GM18520 (cell line): Measurements from ENCODE around the gene IRF3.

Experiments used
- ATAC-seq: cut with Tn5 transposase; IDR thresholded peaks from one replicate; pipeline ENCODE4 v1.9.1; 2021; ENCODE audit not compliant: unreplicated experiment

Gene IRF3, protein sequence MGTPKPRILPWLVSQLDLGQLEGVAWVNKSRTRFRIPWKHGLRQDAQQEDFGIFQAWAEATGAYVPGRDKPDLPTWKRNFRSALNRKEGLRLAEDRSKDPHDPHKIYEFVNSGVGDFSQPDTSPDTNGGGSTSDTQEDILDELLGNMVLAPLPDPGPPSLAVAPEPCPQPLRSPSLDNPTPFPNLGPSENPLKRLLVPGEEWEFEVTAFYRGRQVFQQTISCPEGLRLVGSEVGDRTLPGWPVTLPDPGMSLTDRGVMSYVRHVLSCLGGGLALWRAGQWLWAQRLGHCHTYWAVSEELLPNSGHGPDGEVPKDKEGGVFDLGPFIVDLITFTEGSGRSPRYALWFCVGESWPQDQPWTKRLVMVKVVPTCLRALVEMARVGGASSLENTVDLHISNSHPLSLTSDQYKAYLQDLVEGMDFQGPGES

DNA sequence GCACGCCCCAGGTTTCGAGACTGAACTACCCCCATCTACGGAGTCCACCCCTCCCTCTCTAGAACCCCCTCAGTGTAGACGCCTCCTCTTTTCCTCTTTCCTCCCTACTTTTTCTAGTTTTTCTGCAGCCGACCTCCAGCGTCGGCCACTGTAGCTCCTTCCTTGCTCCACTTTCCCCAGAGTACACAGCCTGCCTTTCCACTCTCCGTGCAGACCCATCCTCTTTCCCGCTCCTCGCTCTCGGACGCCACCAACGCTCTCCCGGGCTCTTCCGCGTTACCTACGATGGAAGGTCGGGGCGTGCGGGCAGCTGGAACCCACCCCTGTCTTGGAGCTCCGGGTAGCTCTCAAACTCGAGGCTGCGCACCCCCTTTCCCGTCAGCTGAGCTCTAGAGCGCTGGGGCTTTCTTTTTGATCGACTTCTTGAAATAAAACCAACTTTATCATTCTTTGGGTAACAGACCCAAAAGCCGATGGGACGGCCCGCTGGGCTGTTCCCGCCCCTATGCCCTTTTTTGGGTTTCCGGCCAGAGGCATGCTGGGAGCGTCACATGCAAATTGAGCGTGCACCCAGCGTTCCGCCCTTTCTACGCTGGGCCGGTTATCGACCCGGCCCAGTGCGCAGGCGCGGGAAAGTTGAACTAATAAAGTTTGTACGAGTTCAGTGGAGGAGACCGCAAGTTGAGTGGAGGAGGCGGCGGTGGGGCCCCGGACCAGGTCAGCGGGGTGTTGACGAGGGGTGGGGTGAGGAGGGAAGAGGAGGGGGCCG is at the start of gene IRF3, which contains the start of gene BCL2L12:
Gene IRF3 (minus strand): TSS at position 507 of the 769 bp plus-strand sequence. CDS start 1,019 bp downstream, outside the sequence.
Gene BCL2L12 (plus strand): TSS at position 583 of the 769 bp plus-strand sequence. CDS start 760 bp downstream, outside the sequence.
- peak; percentile 85 for ATAC-seq

- no peak for ATAC-seq
Observed at GRCh38 chr19:49713236-49713845, 47.7 kb upstream of the IRF3 start.

GRCh38 chr19:49712397-49712859 is 46.8 kb upstream of the IRF3 start:
- no peak for ATAC-seq

- no peak for ATAC-seq
Observed at GRCh38 chr19:49710372-49710951, 44.8 kb upstream of the IRF3 start.

DNA sequence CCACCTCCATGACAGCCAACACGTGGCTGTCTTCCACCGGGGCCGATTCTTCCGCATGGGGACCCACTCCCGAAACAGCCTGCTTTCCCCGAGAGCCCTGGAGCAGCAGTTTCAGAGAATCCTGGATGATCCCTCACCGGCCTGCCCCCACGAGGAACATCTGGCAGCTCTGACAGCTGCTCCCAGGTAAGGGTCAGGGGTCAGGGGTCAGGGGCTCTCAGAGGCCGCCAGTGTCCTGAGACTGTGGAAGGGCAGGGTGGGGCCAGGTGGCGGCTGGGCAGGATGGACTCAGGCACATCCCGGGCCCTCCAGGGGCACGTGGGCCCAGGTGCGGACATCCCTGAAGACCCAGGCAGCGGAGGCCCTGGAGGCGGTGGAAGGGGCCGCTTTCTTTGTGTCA is 40.3 kb upstream of the IRF3 start:
- no peak for ATAC-seq

GRCh38 chr19:49704888-49705642 is 39.4 kb upstream of the IRF3 start:
- no peak for ATAC-seq

DNA sequence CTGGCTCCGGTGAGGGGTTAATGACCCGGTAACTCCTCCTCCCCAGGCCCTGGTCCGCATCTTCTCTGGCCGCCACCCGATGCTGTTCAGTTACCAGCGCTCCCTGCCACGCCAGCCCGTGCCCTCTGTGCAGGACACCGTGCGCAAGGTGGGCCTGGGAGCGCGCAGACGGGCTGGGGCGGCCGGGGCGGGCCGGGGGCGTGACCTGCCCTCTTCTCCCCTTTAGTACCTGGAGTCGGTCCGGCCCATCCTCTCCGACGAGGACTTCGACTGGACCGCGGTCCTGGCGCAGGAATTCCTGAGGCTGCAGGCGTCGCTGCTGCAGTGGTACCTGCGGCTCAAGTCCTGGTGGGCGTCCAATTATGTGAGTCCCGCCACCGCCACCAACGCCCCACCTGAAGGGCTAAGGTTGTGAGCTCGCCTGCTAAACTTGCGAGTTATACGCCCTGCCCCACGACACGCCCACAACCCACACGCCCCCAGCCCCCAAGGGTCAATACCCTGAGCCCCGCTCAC is 35.7 kb upstream of the IRF3 start:
- no peak for ATAC-seq

DNA sequence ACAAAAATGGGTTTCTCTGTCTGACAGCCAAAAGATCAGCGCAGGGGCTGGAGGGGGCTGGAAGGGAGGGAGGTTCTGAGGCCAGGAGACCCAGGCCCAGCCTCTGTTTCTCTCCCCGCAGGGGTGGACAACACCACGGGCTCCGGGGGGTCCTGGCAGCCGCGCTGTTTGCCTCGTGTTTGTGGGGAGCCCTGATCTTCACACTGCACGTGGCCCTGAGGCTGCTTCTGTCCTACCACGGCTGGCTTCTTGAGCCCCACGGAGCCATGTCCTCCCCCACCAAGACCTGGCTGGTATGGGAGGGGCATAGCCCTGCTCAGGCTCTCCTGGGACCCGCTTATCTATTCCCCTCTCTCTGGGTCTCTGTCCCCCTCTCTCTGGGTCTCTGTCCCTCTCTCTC is 34.9 kb upstream of the IRF3 start:
- no peak for ATAC-seq

DNA sequence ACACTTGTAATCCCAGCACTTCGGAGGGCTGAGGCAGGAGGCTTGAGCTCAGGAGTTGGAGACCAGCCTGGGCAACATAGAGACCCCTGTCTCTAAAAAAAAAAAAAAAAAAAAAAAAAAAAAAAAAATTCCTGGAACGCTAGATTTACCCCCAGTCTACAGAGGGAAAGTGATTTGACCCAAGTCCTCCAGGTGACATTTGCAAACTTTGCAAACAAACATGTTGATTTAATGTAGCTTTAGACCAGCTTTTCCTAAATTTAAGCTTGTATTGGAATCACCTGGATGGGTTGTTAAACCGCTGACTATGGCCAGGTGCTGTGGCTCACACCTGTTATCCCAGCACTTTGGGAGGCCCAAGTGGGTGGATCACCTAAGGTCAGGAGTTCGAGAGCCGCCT is 33.7 kb upstream of the IRF3 start:
- ATAC-seq = no peak

DNA sequence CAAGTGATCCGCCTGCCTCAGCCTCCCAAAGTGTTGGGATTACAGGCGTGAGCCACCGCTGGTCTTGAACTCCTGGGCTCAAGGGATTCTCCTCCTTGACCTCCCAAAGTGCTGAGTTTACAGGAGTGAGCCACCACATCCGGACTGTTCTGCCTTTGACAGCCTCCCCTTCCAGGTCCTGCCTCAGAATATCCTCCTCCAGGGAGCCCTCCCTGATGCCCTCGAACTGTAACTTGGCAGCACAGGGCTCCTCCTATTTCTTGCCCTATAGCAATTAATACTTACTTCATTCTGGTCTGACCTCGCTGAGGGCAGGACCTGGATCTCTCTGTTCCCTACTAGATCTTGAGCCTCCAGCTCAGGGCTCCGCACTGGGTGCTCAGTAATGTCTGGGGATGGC is 31.2 kb upstream of the IRF3 start:
- ATAC-seq = no peak

DNA sequence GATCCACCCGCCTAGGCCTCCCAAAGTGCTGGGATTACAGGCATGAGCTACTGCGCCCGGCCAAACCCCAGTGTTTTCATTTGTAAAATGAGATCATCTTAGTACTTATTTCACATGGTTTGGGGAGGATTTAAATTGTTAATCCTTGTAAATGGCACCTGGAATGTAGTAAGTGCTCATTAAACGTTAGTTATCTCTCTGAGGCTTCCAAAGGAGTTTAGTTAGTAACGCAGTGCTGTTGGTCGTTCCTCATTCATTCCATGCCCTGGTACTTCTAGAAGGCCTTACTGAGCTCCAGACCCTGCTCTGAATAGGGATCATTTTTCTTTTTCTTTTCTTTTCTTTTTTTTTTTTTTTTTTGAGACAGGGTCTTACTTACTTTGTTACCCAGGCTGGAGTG is 30.5 kb upstream of the IRF3 start:
- ATAC-seq = no peak

GRCh38 chr19:49692147-49692506 is 26.5 kb upstream of the IRF3 start:
- no peak for ATAC-seq

DNA sequence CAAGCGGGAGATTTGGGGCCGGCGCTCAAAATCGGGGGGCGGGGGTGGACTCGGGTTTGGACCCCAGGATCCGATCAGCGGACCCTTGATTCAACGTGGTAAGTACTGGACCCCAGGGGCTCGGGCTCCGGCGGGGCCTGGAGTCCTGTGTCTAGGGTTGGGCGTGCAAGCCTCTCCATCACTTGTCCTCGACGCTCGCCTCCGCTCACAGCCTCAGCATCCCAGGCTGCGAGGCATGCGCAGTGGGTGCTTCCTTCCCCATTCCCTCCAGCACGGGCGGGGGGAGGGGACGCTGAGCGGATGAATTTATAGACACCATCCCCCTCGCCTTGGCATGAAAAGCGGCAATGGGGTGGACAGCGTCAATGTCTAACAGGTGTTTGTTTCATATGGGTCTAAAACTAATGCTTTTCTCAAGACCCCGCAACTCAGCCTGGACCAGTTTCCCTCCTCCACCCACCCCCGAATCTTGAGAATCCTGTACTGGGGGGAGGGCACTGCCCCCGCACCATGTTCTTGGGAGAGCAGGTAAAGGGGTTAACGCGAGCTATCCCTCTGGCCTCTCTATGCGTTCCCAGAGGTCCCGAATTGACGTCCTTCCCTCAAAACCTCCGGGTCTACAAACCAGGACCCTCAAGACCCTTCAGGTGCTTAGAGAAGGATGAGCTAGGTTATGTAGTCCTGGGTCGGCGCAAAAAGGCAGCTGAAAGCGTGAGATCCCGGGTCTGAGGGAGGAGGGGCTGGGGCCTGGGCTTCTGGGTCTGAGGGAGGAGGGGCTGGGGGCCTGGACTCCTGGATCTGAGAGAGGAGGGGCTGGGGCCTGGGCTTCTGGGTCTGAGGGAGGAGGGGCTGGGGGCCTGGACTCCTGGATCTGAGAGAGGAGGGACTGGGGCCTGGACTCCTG is 25.8 kb upstream of the IRF3 start:
- ATAC-seq = no peak

GRCh38 chr19:49690656-49691242 is 25.1 kb upstream of the IRF3 start, which contains the start of gene CPT1C:
TSS of gene CPT1C (plus strand) at chr19:49691116. CDS start at chr19:49692253, 1,137 bp downstream.
- ATAC-seq = no peak

DNA sequence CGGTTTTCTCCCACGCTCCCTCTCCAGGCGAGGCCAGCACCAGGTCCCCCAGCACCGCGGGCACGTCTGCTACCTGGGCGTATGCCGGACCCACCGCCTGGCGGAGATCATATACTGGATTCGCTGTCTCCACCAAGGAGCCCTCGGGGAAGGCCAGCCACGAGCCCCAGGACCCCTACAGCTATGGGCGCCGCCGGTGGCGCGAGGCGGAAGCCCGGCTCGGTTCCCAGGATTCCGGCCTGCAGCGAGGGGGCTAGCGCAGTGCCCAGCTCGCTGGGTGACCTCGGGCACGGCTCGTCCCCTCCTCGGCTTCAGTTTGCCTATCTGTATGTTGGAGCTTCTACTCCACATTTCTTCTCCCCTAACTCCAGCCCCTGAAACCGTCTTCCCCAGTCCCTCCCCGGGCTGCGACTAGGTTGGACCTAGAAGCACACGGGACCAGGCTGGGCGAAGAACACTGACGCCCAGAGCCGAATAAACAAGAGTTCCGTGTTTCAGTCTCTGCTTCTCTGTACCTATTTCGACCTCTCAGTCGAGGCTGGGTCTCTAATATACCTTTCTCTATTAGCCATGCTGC is 24.5 kb upstream of the IRF3 start:
- ATAC-seq = no peak

DNA sequence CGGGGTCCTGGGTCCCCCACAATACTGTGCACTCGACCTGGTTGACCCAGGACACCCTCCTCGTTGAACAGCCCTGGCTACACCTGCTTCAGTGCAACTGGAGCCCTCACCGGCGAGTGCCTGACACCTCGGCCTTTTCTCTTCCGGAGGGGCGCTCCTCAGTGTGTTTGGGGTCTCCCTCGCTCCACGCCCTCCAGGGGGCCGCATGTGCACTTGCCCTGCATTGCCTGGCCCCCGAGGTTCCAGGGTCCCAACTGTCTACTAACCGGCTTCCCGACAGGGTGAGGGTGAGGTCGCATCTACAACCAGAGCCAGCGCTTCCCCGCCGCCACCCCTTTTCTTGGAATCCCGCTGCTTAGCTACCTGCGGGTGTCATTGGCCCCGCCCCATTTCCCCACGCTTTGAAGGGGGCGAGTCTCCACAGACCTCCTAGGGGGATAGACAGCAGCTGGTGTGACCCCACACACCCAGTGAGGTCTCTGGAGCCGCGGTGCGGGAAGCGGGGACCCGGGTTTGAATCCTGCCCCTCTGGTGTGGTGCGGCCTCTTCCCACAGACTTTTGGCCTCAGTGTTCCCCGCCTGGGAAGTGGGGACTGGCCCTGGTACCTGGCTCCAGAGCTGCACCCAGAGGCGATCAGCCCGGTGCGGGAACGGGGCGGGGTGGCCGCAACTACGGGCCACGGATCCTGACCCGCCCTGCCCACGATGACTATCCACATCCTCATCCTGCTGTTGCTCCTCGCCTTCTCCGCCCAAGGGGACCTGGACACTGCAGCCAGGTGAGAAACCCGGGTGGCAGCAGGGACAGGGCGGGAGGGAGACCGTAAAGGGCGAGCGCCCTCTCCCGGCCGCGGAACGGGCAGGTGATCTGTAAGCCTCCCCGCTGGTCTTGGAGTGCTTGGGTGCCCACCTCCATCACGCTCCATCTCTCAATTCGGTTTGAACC is 23.7 kb upstream of the IRF3 start, which contains the start of gene ADM5:
Gene ADM5 (plus strand): TSS at position 462 of the 946 bp plus-strand sequence. CDS start 244 bp downstream, at position 706.
- ATAC-seq = no peak

DNA sequence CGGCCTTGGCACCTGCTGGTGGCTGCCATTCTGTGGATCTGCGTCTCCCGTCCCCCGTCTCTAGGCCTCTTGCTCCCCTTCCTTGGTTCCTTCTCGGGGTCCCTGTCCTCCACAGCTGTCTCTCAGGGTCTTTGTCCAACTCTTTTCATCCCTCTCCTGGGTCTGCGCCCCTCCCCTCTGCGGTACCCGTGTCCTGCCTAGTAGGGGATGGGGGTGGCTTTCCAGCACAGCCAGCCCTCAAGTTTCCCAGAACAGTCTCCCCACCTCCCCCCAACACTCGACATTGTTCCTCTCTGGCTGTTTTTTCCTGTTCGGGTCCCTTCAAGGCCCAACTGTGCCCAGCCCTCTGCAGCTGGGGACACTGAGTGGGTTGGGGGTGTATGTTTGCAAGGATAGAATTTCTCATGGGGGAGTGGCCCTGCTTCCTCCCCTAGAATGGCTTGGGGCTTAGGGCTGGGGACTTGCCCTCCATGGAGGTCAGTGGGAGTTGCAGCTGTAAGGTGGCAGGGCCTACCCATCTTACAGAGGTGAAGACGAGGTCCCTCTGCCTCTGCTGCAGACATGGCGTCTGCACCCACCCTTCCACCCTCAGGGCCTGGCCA is 23.0 kb upstream of the IRF3 start:
- no peak for ATAC-seq
